GM18520 (cell line): ENCODE data around the gene PDE8B.

Source experiments
- ATAC-seq: cut with Tn5 transposase; IDR thresholded peaks from one replicate; pipeline ENCODE4 v1.9.1; 2021; ENCODE audit not compliant: unreplicated experiment

Gene PDE8B

GRCh38 chr5:77282337-77283027 lies 72.0 kb downstream of the PDE8B start:
- ATAC-seq: no peak

GRCh38 chr5:77285251-77285841 lies 74.9 kb downstream of the PDE8B start:
- ATAC-seq: no peak

- ATAC-seq: no peak
Observed at GRCh38 chr5:77292026-77292757, 81.7 kb downstream of the PDE8B start.

- no peak for ATAC-seq
Observed at GRCh38 chr5:77294185-77294584, 83.7 kb downstream of the PDE8B start.

- no peak for ATAC-seq
Observed at GRCh38 chr5:77295863-77296378, 85.4 kb downstream of the PDE8B start.

- no peak for ATAC-seq
Observed at GRCh38 chr5:77298146-77298545, 87.7 kb downstream of the PDE8B start.

GRCh38 chr5:77300451-77300850 lies 90.0 kb downstream of the PDE8B start:
- no peak for ATAC-seq

- ATAC-seq: no peak
Observed at GRCh38 chr5:77301447-77301883, 91.0 kb downstream of the PDE8B start.

GRCh38 chr5:77302247-77302646 lies 91.8 kb downstream of the PDE8B start:
- ATAC-seq: no peak

GRCh38 chr5:77302653-77303052 lies 92.2 kb downstream of the PDE8B start:
- no peak for ATAC-seq

GRCh38 chr5:77304388-77304787 lies 93.9 kb downstream of the PDE8B start:
- no peak for ATAC-seq

GRCh38 chr5:77305222-77305846 lies 94.9 kb downstream of the PDE8B start:
- no peak for ATAC-seq

GRCh38 chr5:77305956-77306355 lies 95.5 kb downstream of the PDE8B start:
- ATAC-seq: no peak

- no peak for ATAC-seq
Observed at GRCh38 chr5:77306531-77306930, 96.1 kb downstream of the PDE8B start.

GRCh38 chr5:77308154-77308960 lies 97.9 kb downstream of the PDE8B start:
- ATAC-seq: no peak

- ATAC-seq: no peak
Observed at GRCh38 chr5:77309140-77309539, 98.7 kb downstream of the PDE8B start.

GRCh38 chr5:77310494-77311213 lies 100.2 kb downstream of the PDE8B start:
- ATAC-seq: no peak

- ATAC-seq: no peak
Observed at GRCh38 chr5:77311214-77311571, 100.7 kb downstream of the PDE8B start.

- no peak for ATAC-seq
Observed at GRCh38 chr5:77312413-77312812, 101.9 kb downstream of the PDE8B start.
